Neuronal stem cell (in vitro differentiated cells): ENCODE results near the gene DGLUCY.
"Not testable (repeated sequence)": the region's sequence is repeated elsewhere in the genome, so short reads cannot be mapped to it uniquely, and the experiment has no call there.

Source experiments
- DNase-seq: peaks from one replicate; pipeline ENCODE4 v3.0.0-alpha.2; 2013; ENCODE audit warnings: low spot score
- H2AFZ ChIP-seq: one replicate; pipeline ENCODE4 v1.6.1; 2013; ENCODE audit warnings: mild to moderate bottlenecking, low read length, inconsistent platforms
- H2AK5ac ChIP-seq: 2 replicates; pipeline ENCODE4 v1.6.1; 2013; ENCODE audit warnings: low read depth, mild to moderate bottlenecking, inconsistent platforms, low read length, moderate library complexity, mixed read lengths
- H2BK120ac ChIP-seq: 2 replicates; pipeline ENCODE4 v1.6.1; 2013; ENCODE audit warnings: low read depth, mild to moderate bottlenecking, inconsistent platforms, low read length, moderate library complexity, mixed read lengths
- H2BK12ac ChIP-seq: one replicate; pipeline ENCODE4 v1.6.1; 2013; ENCODE audit warnings: low read length, inconsistent platforms
- H2BK15ac ChIP-seq: 2 replicates; pipeline ENCODE4 v1.6.1; 2013; ENCODE audit warnings: mild to moderate bottlenecking, low read length, inconsistent platforms, mixed read lengths
- H2BK5ac ChIP-seq: one replicate; pipeline ENCODE4 v1.6.1; 2013; ENCODE audit warnings: inconsistent platforms, mild to moderate bottlenecking, low read length, moderate library complexity
- H3K14ac ChIP-seq: one replicate; pipeline ENCODE4 v1.6.1; 2013; ENCODE audit warnings: low read length, inconsistent platforms
- H3K18ac ChIP-seq: 2 replicates; pipeline ENCODE4 v1.6.1; 2013; ENCODE audit warnings: low read length, inconsistent platforms
- H3K23ac ChIP-seq: 2 replicates; pipeline ENCODE4 v1.6.1; 2013; ENCODE audit warnings: low read depth, mild to moderate bottlenecking, mixed read lengths, low read length, inconsistent platforms; ENCODE audit not compliant: poor library complexity
- H3K27ac ChIP-seq: replicated peaks from 3 replicates; pipeline ENCODE4 v1.5.1; 2013; ENCODE audit warnings: low read length, inconsistent platforms
- H3K27me3 ChIP-seq, 3 experiments: 2 replicates each; pipeline ENCODE4 v1.6.1; 2013; ENCODE audit warnings: low read length in 3 of 3, mild to moderate bottlenecking in 2 of 3, inconsistent platforms in 1 of 3, low read depth in 1 of 3, mixed read lengths in 1 of 3, moderate library complexity in 1 of 3; ENCODE audit not compliant: control insufficient read depth in 3 of 3, insufficient read depth in 3 of 3
- H3K36me3 ChIP-seq, 2 donors: replicated peaks in 1 of 2; 2 replicates each; pipeline ENCODE4 v1.6.1; 2013; ENCODE audit warnings: low read length in 2 of 2; ENCODE audit not compliant: control insufficient read depth in 2 of 2, insufficient read depth in 2 of 2
- H3K4ac ChIP-seq: 2 replicates; pipeline ENCODE4 v1.6.1; 2013; ENCODE audit warnings: inconsistent platforms, mild to moderate bottlenecking, low read length, moderate library complexity
- H3K4me1 ChIP-seq, 2 donors: 1 replicate in 1 of 2; 2 replicates in 1 of 2; pipeline ENCODE4 v1.6.1; 2013; ENCODE audit warnings: low read length in 2 of 2, low read depth in 1 of 2; ENCODE audit not compliant: control insufficient read depth in 2 of 2, insufficient read depth in 1 of 2
- H3K4me2 ChIP-seq: one replicate; pipeline ENCODE4 v1.6.1; 2013; ENCODE audit warnings: mild to moderate bottlenecking, low read length, inconsistent platforms; ENCODE audit not compliant: insufficient read depth, poor library complexity, severe bottlenecking
- H3K4me3 ChIP-seq, 2 donors: 2 replicates each; pipeline ENCODE4 v1.5.1; 2013; ENCODE audit warnings: low read length in 2 of 2, mild to moderate bottlenecking in 2 of 2, inconsistent platforms in 1 of 2, moderate library complexity in 1 of 2
- H3K79me1 ChIP-seq: one replicate; pipeline ENCODE4 v1.6.1; 2013; ENCODE audit warnings: low read depth, mild to moderate bottlenecking, inconsistent platforms, low read length, moderate library complexity
- H3K9ac ChIP-seq: one replicate; pipeline ENCODE4 v1.6.1; 2013; ENCODE audit warnings: mild to moderate bottlenecking, low read depth, low read length, inconsistent platforms; ENCODE audit not compliant: poor library complexity
- H3K9me3 ChIP-seq, 2 donors: replicated peaks in 1 of 2; 2 replicates each; pipeline versions ENCODE3 to v1.6.1; 2013; ENCODE audit warnings: low read length in 2 of 2, mild to moderate bottlenecking in 2 of 2, inconsistent platforms in 1 of 2, low read depth in 1 of 2, mixed read lengths in 1 of 2, moderate library complexity in 1 of 2; ENCODE audit not compliant: control insufficient read depth in 2 of 2, insufficient read depth in 1 of 2
- H4K8ac ChIP-seq: one replicate; pipeline ENCODE4 v1.6.1; 2013; ENCODE audit warnings: low read depth, mild to moderate bottlenecking, inconsistent platforms, low read length, moderate library complexity
- H4K91ac ChIP-seq: one replicate; pipeline ENCODE4 v1.6.1; 2013; ENCODE audit warnings: low read length, low read depth, mild to moderate bottlenecking, inconsistent platforms; ENCODE audit not compliant: poor library complexity
- WGBS, 2 donors: extraction: QIAGEN DNeasy Blood & Tissue Kit; methylation state at CpG; one replicate each; pipeline ENCODE4 v1.1.7; 2013; ENCODE audit warnings: missing lambda C conversion rate in 2 of 2, mixed read lengths in 1 of 2; ENCODE audit not compliant: insufficient read length in 2 of 2, insufficient replicate concordance in 1 of 2; ENCODE audit errors: extremely low coverage in 2 of 2; 5-methylcytosine and 5-hydroxymethylcytosine counted together

The DGLUCY gene

DNA sequence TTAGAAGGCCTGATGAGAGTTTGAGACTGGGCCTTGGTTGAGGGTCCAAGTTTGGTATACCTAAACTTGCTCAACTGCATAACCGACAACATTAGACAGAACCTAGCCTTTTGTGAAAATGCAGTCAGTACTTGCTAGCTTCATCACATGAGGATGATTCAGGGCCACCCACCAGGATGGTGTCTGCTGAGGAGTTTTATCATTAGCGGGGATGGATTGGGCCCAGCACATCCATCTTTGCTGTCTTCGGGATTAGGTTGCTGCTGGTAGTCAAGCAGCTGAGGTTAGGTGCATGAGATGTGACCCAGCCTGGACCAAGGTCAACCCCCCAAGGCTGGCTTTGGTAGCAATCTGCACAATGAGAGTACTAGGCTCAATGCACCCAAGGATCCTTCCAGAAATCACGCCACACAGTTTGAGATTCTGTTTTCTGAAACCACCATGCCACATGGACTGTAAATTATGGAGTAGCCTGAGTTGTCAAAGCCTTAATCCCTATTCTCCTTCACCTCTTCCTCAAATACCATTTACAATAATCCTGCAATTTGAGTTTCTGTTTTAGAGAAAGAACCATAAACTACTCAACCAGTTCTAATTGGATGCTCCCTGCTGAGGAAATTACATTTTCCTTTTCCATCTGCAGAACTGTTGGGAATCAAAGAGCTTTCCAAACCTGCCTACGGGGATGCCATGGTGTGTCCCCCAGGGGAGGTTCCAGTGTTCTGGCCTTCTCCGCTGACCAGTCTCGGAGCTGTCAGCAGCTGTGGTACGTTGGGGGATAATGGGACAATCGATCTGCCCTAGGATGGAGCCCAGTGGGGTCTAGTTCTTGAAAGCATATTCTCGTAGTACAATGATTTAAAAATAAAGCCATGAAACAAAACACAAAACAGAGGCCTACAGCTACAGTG, 61.7 kb downstream of the DGLUCY start:
- H3K23ac ChIP-seq = no peak overlapping the region
- no peak for DNase-seq
- H2BK15ac ChIP-seq = no peak overlapping the region
- H3K4me2 ChIP-seq = no peak overlapping the region
- H2BK5ac ChIP-seq = no peak overlapping the region
- no peak overlapping the region for H3K4ac ChIP-seq
- no peak overlapping the region for H4K91ac ChIP-seq
- H3K4me3 ChIP-seq = no peak overlapping the region
- no peak overlapping the region for H2BK120ac ChIP-seq
- no peak overlapping the region for H3K18ac ChIP-seq
- no peak overlapping the region for H2BK12ac ChIP-seq
- H3K9me3 ChIP-seq = no peaks in the 10 kb centered on the region
- H3K4me1 ChIP-seq = no peaks in the 10 kb centered on the region
- H4K8ac ChIP-seq = no peak overlapping the region
- H3K27me3 ChIP-seq = no peaks in the 10 kb centered on the region
- H3K27ac ChIP-seq = no peak overlapping the region
- H3K9ac ChIP-seq = no peak overlapping the region
- no peak overlapping the region for H2AK5ac ChIP-seq
- no CpG with 5 or more reads among the region's 10 CpGs for WGBS, 2 donors
- no peak overlapping the region for H2AFZ ChIP-seq
- H3K36me3 ChIP-seq = peaks cover 2 to 20% of the 10 kb centered on the region in 2 donors
- H3K79me1 ChIP-seq = no peaks in the 10 kb centered on the region
- no peak overlapping the region for H3K14ac ChIP-seq

GRCh38 chr14:91177073-91178034, 63.5 kb downstream of the DGLUCY start:
- Histone ChIP-seq H2AFZ (no peak overlapping the region), H2BK5ac (no peak overlapping the region), H2AK5ac (no peak overlapping the region), H2BK12ac (no peak overlapping the region), H3K4me1 (no peaks in the 10 kb centered on the region), H4K8ac (no peak overlapping the region), H3K4me3 (no peak overlapping the region), H3K18ac (no peak overlapping the region), H3K79me1 (no peaks in the 10 kb centered on the region), H3K27me3 (no peaks in the 10 kb centered on the region), H3K36me3 (peaks cover 4 to 22% of the 10 kb centered on the region in 2 donors), H3K23ac (no peak overlapping the region), H3K14ac (no peak overlapping the region), H3K9me3 (no peaks in the 10 kb centered on the region), H2BK15ac (no peak overlapping the region), H3K9ac (peak overlapping the region; percentile 32), H3K4me2 (no peak overlapping the region), H4K91ac (no peak overlapping the region), H2BK120ac (no peak overlapping the region), H3K4ac (no peak overlapping the region), H3K27ac (no peak overlapping the region)
- WGBS, 2 donors = no CpG with 5 or more reads among the region's 16 CpGs
- DNase-seq = peak; percentile 54

- Histone ChIP-seq H3K23ac (no peak overlapping the region), H3K14ac (no peak overlapping the region), H3K4me3 (no peak overlapping the region), H3K9me3 (no peaks in the 10 kb centered on the region), H3K27me3 (no peaks in the 10 kb centered on the region), H2BK15ac (no peak overlapping the region), H3K4ac (no peak overlapping the region), H3K79me1 (no peaks in the 10 kb centered on the region), H2BK120ac (no peak overlapping the region), H3K4me1 (no peaks in the 10 kb centered on the region), H3K18ac (no peak overlapping the region), H2BK12ac (no peak overlapping the region), H3K4me2 (no peak overlapping the region), H3K9ac (no peak overlapping the region), H4K91ac (no peak overlapping the region), H3K27ac (no peak overlapping the region), H4K8ac (no peak overlapping the region), H2AK5ac (no peak overlapping the region), H2AFZ (no peak overlapping the region), H2BK5ac (no peak overlapping the region), H3K36me3 (peaks cover 2 to 26% of the 10 kb centered on the region in 2 donors)
- WGBS, 2 donors = no CpG with 5 or more reads among the region's 2 CpGs
- no peak for DNase-seq
Observed at GRCh38 chr14:91180611-91181010, 66.7 kb downstream of the DGLUCY start.

DNA sequence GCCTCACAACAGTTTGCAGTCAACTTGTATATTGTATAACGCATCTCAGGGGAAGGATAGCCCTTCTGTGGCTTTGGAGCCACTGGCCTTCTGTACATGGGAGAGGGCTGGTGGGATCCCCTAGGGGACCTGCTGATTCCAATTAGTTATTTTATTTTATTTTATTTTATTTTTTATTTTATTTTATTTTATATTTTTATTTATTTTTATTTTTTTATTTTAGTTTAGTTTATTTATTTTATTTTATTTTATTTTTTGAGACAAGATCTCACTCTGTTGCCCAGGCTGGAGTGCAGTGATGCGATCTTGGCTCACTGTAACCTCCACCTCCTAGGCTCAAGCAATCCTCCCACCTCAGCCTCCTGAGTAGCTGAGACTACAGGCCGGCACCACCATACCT, 68.9 kb downstream of the DGLUCY start:
- not testable (repeated sequence) for H2BK120ac ChIP-seq, DNase-seq, H2BK12ac ChIP-seq, H2BK15ac ChIP-seq, H3K9me3 ChIP-seq, H3K18ac ChIP-seq, H4K8ac ChIP-seq, H2BK5ac ChIP-seq, H3K27ac ChIP-seq, H3K4ac ChIP-seq, H3K79me1 ChIP-seq, H3K4me1 ChIP-seq, H3K14ac ChIP-seq, H3K27me3 ChIP-seq, H3K23ac ChIP-seq, H3K4me3 ChIP-seq, H3K4me2 ChIP-seq, H2AFZ ChIP-seq, H2AK5ac ChIP-seq, H3K9ac ChIP-seq, H4K91ac ChIP-seq
- H3K36me3 ChIP-seq = peaks cover 4 to 36% of the 10 kb centered on the region in 2 donors
- no CpG with 5 or more reads among the region's 3 CpGs for WGBS, 2 donors
